Activated B cell treated with CpG ODN at 0.5 μM for 24 hours (primary cell): ENCODE results near the gene PPP1R9B. TPM values are rescaled to one million over a fixed set of nuclear protein-coding genes. Genes with fewer than 3 reads are reported as not detected.

Experiments used
- ATAC-seq: fragments of 200-7000 bp; cut with Tn5 transposase; one replicate; pipeline ENCODE4 v1.10.0; 2021; ENCODE audit warnings: low read depth, mild to moderate bottlenecking, moderate library complexity
- CTCF ChIA-PET: fragments of 350-600 bp; sonication (Branson Sonifier 250); formaldehyde crosslinking; loops from one replicate; lab custom pipeline; 2021; ENCODE audit warnings: antibody characterized with exemption; lab: Charles Lee
- POLR2A ChIA-PET: fragments of 350-600 bp; sonication (Branson Sonifier 250); formaldehyde crosslinking; loops from one replicate; lab custom pipeline; 2021; ENCODE audit warnings: antibody characterized with exemption; lab: Charles Lee
- DNase-seq: peaks from one replicate; pipeline ENCODE4 v3.0.0; 2022
- H3K27ac Mint-ChIP-seq: one replicate; pipeline ENCODE4 v1.8.0; 2020; ENCODE audit warnings: mixed read lengths
- H3K27me3 Mint-ChIP-seq: one replicate; pipeline ENCODE4 v1.8.0; 2021; ENCODE audit warnings: mixed read lengths
- H3K36me3 Mint-ChIP-seq: one replicate; pipeline ENCODE4 v1.8.0; 2021; ENCODE audit warnings: low read depth, mixed read lengths
- H3K4me1 Mint-ChIP-seq: one replicate; pipeline ENCODE4 v1.8.0; 2021; ENCODE audit warnings: mixed read lengths
- H3K4me3 Mint-ChIP-seq: one replicate; pipeline ENCODE4 v1.8.0; 2020; ENCODE audit warnings: mild to moderate bottlenecking, mixed read lengths
- H3K9me3 Mint-ChIP-seq: one replicate; pipeline ENCODE4 v1.8.0; 2020; ENCODE audit warnings: mixed read lengths
- intact Hi-C: fragments of 100-400 bp; cut with micrococcal nuclease; formaldehyde crosslinking; loops from one replicate; pipeline ENCODE4 v1.15.1; 2024
- total RNA-seq: library from RNA; stranded (reverse); gene quantifications from 2 replicates; pipeline ENCODE4 v1.2.3, GENCODE V29; 2022
- TF ChIP-seq, protein P1 (sequence below): fragments of 200-600 bp; IDR thresholded peaks from one replicate; pipeline ENCODE4 v1.8.0; 2022; ENCODE audit warnings: antibody characterized with exemption, mild to moderate bottlenecking

The PPP1R9B gene
- total RNA-seq, 1 donor from 2014 or later = 313 TPM

DNA sequence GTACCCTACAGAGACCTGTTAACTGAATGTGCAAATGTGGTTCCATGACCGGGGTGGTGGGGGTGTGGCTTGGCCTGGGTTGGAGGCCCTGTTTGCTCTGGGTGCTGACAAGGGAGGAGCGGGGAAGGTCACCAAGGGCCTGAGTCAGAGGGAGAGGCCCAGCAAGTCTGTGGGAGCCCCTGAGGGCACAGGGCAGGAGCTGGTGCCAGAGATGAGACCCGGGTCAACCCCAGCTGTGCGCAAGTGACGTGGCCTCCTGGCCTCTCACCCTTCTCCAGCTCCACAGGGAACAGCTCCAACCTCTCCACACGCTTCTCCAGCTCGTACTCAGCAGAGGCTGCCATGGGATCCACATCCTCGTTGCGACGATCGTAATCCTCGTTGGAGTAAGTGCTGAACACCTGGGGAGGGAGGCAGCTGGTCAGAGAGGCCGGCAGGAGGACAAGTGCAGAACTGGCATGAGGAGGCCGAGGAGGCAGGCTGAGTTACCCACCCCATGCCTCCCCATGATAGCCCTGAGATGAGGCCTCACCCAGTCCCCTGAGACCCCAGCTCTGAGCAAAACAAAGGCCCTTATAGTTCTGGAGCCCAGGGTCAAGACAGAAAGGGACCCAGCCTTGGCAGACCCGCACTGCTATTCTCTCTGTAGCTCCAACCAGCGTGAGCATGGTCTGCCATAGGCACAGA lies 5.5 kb downstream of the PPP1R9B start:
- peaks cover 87% of the 10 kb centered on the region for H3K36me3 Mint-ChIP-seq
- no peaks in the 10 kb centered on the region for H3K9me3 Mint-ChIP-seq
- TF ChIP-seq, protein P1, sequence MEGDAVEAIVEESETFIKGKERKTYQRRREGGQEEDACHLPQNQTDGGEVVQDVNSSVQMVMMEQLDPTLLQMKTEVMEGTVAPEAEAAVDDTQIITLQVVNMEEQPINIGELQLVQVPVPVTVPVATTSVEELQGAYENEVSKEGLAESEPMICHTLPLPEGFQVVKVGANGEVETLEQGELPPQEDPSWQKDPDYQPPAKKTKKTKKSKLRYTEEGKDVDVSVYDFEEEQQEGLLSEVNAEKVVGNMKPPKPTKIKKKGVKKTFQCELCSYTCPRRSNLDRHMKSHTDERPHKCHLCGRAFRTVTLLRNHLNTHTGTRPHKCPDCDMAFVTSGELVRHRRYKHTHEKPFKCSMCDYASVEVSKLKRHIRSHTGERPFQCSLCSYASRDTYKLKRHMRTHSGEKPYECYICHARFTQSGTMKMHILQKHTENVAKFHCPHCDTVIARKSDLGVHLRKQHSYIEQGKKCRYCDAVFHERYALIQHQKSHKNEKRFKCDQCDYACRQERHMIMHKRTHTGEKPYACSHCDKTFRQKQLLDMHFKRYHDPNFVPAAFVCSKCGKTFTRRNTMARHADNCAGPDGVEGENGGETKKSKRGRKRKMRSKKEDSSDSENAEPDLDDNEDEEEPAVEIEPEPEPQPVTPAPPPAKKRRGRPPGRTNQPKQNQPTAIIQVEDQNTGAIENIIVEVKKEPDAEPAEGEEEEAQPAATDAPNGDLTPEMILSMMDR = no peak
- DNase-seq = no peak
- H3K27ac Mint-ChIP-seq = peak overlapping the region; percentile 96
- CTCF ChIA-PET = interaction anchor here (1.1 to 1.5 kb wide), 3 partner anchors 8 to 28 kb away, joined by 3 to 6 read pairs (median 4); no protein-coding TSS in a partner anchor
- peaks cover 75% of the 10 kb centered on the region for H3K4me1 Mint-ChIP-seq
- intact Hi-C loops = loop anchor here (10.0 kb wide), 1 partner anchor 380 kb away; the partner anchor contains the start of gene FAM117A
- H3K27me3 Mint-ChIP-seq = no peaks in the 10 kb centered on the region
- ATAC-seq = no peak
- H3K4me3 Mint-ChIP-seq = peak overlapping the region; percentile 100
- POLR2A ChIA-PET = interaction anchor here (1.1 kb wide), 1 partner anchor 51 kb away, joined by 3 read pairs; no protein-coding TSS in a partner anchor

DNA sequence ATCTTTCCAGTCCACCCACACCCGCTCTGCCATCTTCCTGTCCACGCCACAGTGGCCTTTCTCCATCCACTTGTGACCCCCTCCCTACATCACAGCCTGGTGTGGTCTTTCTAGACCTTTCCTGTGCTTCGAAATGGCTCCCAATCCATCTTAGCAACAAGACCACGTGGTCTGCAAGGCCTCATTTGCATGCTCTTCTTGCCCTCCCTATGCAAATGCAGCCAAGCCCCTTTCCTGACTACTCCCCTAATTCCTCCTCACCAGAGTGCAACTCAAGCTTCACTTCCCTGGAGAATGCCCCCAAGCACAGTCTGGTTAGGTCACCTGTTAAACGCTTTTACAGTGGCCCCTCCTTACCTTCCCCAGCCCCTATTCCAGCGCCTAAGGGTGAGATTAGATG lies 6.1 kb downstream of the PPP1R9B start:
- ATAC-seq = no peak

DNA sequence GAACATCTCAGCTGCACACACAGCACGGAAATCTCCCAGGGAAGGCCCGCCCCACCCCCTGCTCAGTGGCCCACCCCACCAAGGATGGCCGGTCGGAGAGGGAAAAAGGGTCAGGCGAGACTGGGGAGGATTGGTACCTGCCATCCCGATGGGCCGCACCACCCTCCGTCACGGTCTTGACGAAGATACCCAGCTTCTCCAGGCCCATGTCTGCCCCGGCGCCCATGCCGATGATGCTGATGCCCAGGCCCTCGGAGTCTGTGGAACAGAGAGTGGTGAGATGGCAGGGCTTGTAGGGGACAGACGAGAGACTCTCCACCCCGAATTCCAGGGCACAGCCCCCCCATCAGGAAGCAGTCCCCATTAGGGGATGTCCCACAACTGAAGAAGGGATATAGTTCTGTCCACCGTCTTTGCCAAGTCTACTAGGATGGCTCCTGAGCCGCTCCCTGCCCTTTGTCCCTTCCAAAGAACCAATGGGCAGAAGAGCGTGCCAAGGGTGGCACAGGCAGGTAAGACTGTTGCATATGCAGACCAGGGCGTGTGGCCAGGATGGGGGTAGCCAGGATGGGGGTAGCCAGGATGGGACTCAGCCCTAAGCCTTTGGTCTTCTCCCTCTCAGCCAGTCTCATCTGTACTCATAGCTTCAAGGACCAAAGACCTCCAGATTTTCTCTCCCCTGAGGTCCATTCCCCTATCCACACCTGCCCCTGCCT lies 6.9 kb downstream of the PPP1R9B start:
- no peaks in the 10 kb centered on the region for H3K27me3 Mint-ChIP-seq
- TF ChIP-seq, protein P1 = no peak
- POLR2A ChIA-PET = interaction anchor here (0.6 to 1.9 kb wide), 3 partner anchors 8 to 13 kb away, joined by 3 to 5 read pairs (median 4); partner anchors contain the start of gene SAMD14

More for the DNA sequence above, 6.1 kb downstream of the PPP1R9B start:
- TF ChIP-seq, protein P1 = no peak
- peak overlapping the region; percentile 96 for H3K27ac Mint-ChIP-seq
- no peak for DNase-seq
- H3K27me3 Mint-ChIP-seq = no peaks in the 10 kb centered on the region
- POLR2A ChIA-PET = interaction anchor here (1.9 kb wide), 1 partner anchor 14 kb away, joined by 5 read pairs; the partner anchor contains the start of gene SAMD14
- intact Hi-C loops = loop anchor here (10.0 kb wide), 1 partner anchor 380 kb away; the partner anchor contains the start of gene FAM117A
- peaks cover 94% of the 10 kb centered on the region for H3K36me3 Mint-ChIP-seq
- no peaks in the 10 kb centered on the region for H3K9me3 Mint-ChIP-seq
- CTCF ChIA-PET = interaction anchor here (1.1 to 1.5 kb wide), 2 partner anchors 25 to 27 kb away, joined by 4 to 6 read pairs; no protein-coding TSS in a partner anchor
- H3K4me1 Mint-ChIP-seq = peaks cover 79% of the 10 kb centered on the region
- H3K4me3 Mint-ChIP-seq = peak overlapping the region; percentile 100

DNA sequence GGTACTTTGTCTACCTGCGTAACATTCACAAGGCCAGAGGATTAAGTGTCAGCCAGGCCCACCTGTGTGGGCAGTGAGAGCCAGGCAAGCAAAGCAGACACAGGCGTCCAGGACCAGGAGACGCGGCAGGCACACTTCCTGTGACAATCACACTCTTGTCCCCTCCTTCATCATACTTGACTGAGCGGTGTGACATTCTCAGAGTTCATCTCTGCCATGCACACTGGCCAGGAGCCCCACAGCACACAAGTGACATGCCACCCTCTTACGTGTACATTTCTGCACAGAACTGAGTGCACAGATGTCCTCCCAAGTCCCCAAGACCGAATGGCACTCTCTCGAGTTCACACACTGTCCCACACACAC lies 8.7 kb downstream of the PPP1R9B start:
- Mint-ChIP-seq H3K36me3 (peaks cover 98% of the 10 kb centered on the region), H3K27ac (peak overlapping the region; percentile 79), H3K4me3 (peak overlapping the region; percentile 45), H3K4me1 (peaks cover 77% of the 10 kb centered on the region), H3K27me3 (no peaks in the 10 kb centered on the region), H3K9me3 (no peaks in the 10 kb centered on the region)
- ATAC-seq (peak; percentile 6), DNase-seq (no peak)
- ChIA-PET POLR2A (interaction anchor here (0.7 to 4.0 kb wide), 4 partner anchors 7 to 20 kb away, joined by 3 to 40 read pairs (median 11); partner anchors contain the start of genes PPP1R9B and SAMD14), CTCF (interaction anchor here (1.4 to 3.4 kb wide), 3 partner anchors 8 to 22 kb away, joined by 3 to 19 read pairs (median 14); no protein-coding TSS in a partner anchor)
- TF ChIP-seq, protein P1 = no peak
- intact Hi-C loops = loop anchor here (10.0 kb wide), 1 partner anchor 377 kb away; the partner anchor contains the start of gene FAM117A

More for the DNA sequence above, 6.9 kb downstream of the PPP1R9B start:
- Mint-ChIP-seq H3K9me3 (no peaks in the 10 kb centered on the region), H3K27ac (peak overlapping the region; percentile 96), H3K4me1 (peaks cover 79% of the 10 kb centered on the region), H3K36me3 (peaks cover 98% of the 10 kb centered on the region), H3K4me3 (peak overlapping the region; percentile 100)
- ATAC-seq (no peak), DNase-seq (no peak)
- CTCF ChIA-PET = interaction anchor here (1.2 kb wide), 1 partner anchor 9 kb away, joined by 3 read pairs; no protein-coding TSS in a partner anchor
- intact Hi-C loops = loop anchor here (10.0 kb wide), 1 partner anchor 379 kb away; the partner anchor contains the start of gene FAM117A
